Measurements from ENCODE around the gene HERC6.

DNA sequence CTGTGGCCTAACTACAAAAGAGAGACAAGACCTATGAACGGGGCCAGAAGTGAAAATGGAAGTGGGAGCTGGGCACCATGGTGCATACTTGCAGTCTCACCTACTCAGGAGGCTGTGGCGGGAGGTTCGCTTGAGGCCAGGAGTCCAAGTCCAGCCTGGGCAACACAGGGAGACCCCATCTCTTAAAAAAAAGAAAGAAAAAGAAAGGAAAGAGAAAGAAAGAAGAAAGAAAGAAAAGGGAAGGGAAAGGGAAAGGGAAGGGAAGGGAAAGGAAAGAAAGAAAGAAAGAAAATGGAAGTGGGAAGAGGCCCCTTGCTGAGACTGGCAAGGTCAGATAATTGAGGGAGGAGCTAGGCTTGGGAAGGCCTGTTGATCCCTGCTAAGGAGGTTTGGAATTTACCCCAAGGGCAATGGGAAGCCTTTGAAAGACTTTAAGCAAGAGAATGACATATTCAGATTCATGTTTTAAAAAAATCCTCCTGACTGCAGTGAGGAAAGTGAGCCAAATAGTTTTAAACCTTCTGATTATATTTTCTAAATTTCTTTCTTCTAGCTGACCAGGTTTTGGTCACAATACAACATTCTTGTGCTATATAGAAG is 60.6 kb downstream of the HERC6 start:
- TF ChIP-seq YY1 (tag by site-specific recombination; IDR thresholded peaks at IDR 0.05) (no peak), KLF16 (tag by site-specific recombination; IDR thresholded peaks at IDR 0.05) (no peak), ZNF274 (IDR thresholded peaks at IDR 0.05; ENCODE audit: low read length) (no peak), ZNF274 (tag by site-specific recombination; IDR thresholded peaks at IDR 0.05; ENCODE audit: borderline replicate concordance) (no peak), ZNF692 (tag by site-specific recombination; IDR thresholded peaks at IDR 0.05) (no peak)

Data from HEK293 (cell line).